Endothelial cell of umbilical vein (primary cell): ENCODE results near the gene ARHGAP15. TPM values are rescaled to one million over a fixed set of nuclear protein-coding genes. Genes with fewer than 3 reads are reported as not detected.

Source experiments
- BruUV-seq: library from RNA; stranded (reverse); fragments of 400-500 nt; replicated peaks from 2 replicates; lab custom pipeline; 2021; lab: Mats Ljungman, UMichigan
- CTCF ChIA-PET: fragments of 300-600, 350-600 bp; sonication (Branson Sonifier 250); formaldehyde crosslinking; loops from one replicate; lab custom pipeline; 2021; ENCODE audit warnings: antibody characterized with exemption, inconsistent platforms; lab: Charles Lee
- POLR2A ChIA-PET: fragments of 300-600, 350-600 bp; sonication (Branson Sonifier 250); formaldehyde crosslinking; loops from one replicate; lab custom pipeline; 2021; ENCODE audit warnings: antibody characterized with exemption, inconsistent platforms; lab: Charles Lee
- DNase-seq: peaks from one replicate; pipeline ENCODE4 v3.0.0-alpha.2; 2011; ENCODE audit warnings: low read depth, low spot score
- FAIRE-seq: peaks from 2 replicates; lab custom pipeline; 2011; peaks lifted over from hg19 to GRCh38; lab: Jason Lieb, UNC
- H2AFZ ChIP-seq: 2 replicates; pipeline ENCODE4 v1.6.0; 2012; ENCODE audit warnings: low read depth, low read length, control low read depth, inconsistent platforms
- H3K27ac ChIP-seq: 2 replicates; pipeline ENCODE4 v1.5.1; 2011; ENCODE audit warnings: low read depth, mild to moderate bottlenecking, control low read depth, low read length, moderate library complexity; ENCODE audit not compliant: insufficient read depth
- H3K27me3 ChIP-seq, 2 experiments: 2 replicates each; pipeline versions ENCODE4 v1.6.0 to v1.6.1; 2011; ENCODE audit warnings: low read length in 2 of 2, mixed read lengths in 1 of 2; ENCODE audit not compliant: control insufficient read depth in 2 of 2, insufficient read depth in 2 of 2
- H3K36me3 ChIP-seq, 2 experiments: 2 replicates in 1 of 2; 3 replicates in 1 of 2; pipeline ENCODE4 v1.5.1; 2011; ENCODE audit warnings: low read length in 2 of 2, mild to moderate bottlenecking in 1 of 2, moderate library complexity in 1 of 2; ENCODE audit not compliant: control insufficient read depth in 2 of 2, insufficient read depth in 2 of 2; ENCODE audit errors: extremely low read depth in 1 of 2
- H3K4me1 ChIP-seq: 3 replicates; pipeline ENCODE4 v1.5.1; 2011; ENCODE audit warnings: mild to moderate bottlenecking, low read length; ENCODE audit not compliant: control insufficient read depth, insufficient read depth; ENCODE audit errors: extremely low read depth
- H3K4me2 ChIP-seq: 2 replicates; pipeline ENCODE4 v1.6.1; 2011; ENCODE audit warnings: low read length, control low read depth, mixed read lengths; ENCODE audit not compliant: insufficient read depth
- H3K4me3 ChIP-seq, 3 experiments: fragments of 200-600 bp in 1 of 3; sonication (generic), shearing (Covaris generic) in 1 of 3; replicated peaks in 1 of 3; 2 replicates each; pipeline ENCODE4 v1.5.1; 2011 to 2016; ENCODE audit warnings: control low read depth in 3 of 3, low read length in 3 of 3, mild to moderate bottlenecking in 2 of 3, inconsistent platforms in 1 of 3, low read depth in 1 of 3, moderate library complexity in 1 of 3; ENCODE audit not compliant: insufficient read depth in 1 of 3
- H3K79me2 ChIP-seq: 2 replicates; pipeline ENCODE4 v1.6.0; 2012; ENCODE audit warnings: low read length, inconsistent platforms; ENCODE audit not compliant: control insufficient read depth, insufficient read depth
- H3K9ac ChIP-seq: replicated peaks from 2 replicates; pipeline ENCODE3; 2011; ENCODE audit warnings: low read length, control low read depth; ENCODE audit not compliant: insufficient read depth; ENCODE audit errors: extremely low read depth
- H3K9me1 ChIP-seq: replicated peaks from 3 replicates; pipeline ENCODE4 v1.6.0; 2011; ENCODE audit warnings: mild to moderate bottlenecking, low read length; ENCODE audit not compliant: control insufficient read depth, insufficient read depth; ENCODE audit errors: extremely low read depth
- H3K9me3 ChIP-seq: replicated peaks from 2 replicates; pipeline ENCODE4 v1.5.1; 2012; ENCODE audit warnings: low read length, inconsistent platforms; ENCODE audit not compliant: control insufficient read depth, insufficient read depth
- H4K20me1 ChIP-seq: replicated peaks from 2 replicates; pipeline ENCODE3; 2011; ENCODE audit warnings: mild to moderate bottlenecking, low read length; ENCODE audit not compliant: control insufficient read depth, insufficient read depth; ENCODE audit errors: extremely low read depth
- EZH2 ChIP-seq: IDR thresholded peaks from 2 replicates; pipeline ENCODE4 v1.6.1; 2012; ENCODE audit warnings: borderline replicate concordance, low read depth, mild to moderate bottlenecking, moderate library complexity, low read length, inconsistent platforms; ENCODE audit not compliant: severe bottlenecking
- FOS ChIP-seq: IDR thresholded peaks from 2 replicates; pipeline ENCODE4 v1.6.1; 2011; ENCODE audit warnings: mild to moderate bottlenecking, low read length, moderate library complexity, borderline replicate concordance; ENCODE audit not compliant: insufficient read depth
- GATA2 ChIP-seq: IDR thresholded peaks from 2 replicates; pipeline ENCODE4 v1.7.0; 2011; ENCODE audit warnings: low read depth, mild to moderate bottlenecking, moderate library complexity, mixed read lengths, low read length; ENCODE audit not compliant: insufficient read length, insufficient read depth
- JUN ChIP-seq: IDR thresholded peaks from 2 replicates; pipeline ENCODE4 v1.6.1; 2011; ENCODE audit warnings: borderline replicate concordance, low read depth; ENCODE audit not compliant: insufficient read length, insufficient read depth
- MYC ChIP-seq: IDR thresholded peaks from one replicate; pipeline ENCODE4 v1.6.1; 2011; ENCODE audit warnings: mild to moderate bottlenecking, low read depth, low read length
- POLR2A ChIP-seq: IDR thresholded peaks from 2 replicates; pipeline ENCODE4 v1.6.1; 2012; ENCODE audit warnings: low read depth, mild to moderate bottlenecking, control low read depth, low read length
- POLR2AphosphoS5 ChIP-seq: IDR thresholded peaks from 2 replicates; pipeline ENCODE4 v1.6.1; 2012; ENCODE audit warnings: low read depth, mild to moderate bottlenecking, control low read depth, low read length, moderate library complexity; ENCODE audit not compliant: insufficient read depth
- dilution Hi-C: fragments of 300-500 bp; cut with MboI; formaldehyde crosslinking; loops from one replicate; pipeline ENCODE4 v1.15.0; 2019; ENCODE audit warnings: low sequenced_read_pairs; ENCODE audit not compliant: extremely low pct_ligation_motif_present
- intact Hi-C: fragments of 100-400 bp; cut with micrococcal nuclease; formaldehyde crosslinking; loops from one replicate; pipeline ENCODE4 v1.10.0; 2022
- polyA plus RNA-seq, 4 experiments: library from polyadenylated mRNA; depleted of rRNA in 3 of 4; stranded (reverse) in 3 of 4; unstranded in 1 of 4; fragments of >200 nt; gene quantifications; 2 replicates each; pipeline versions ENCODE4 v1.2.1 to v1.2.3, GENCODE V29; 2011 to 2012; ENCODE audit warnings: missing spikeins in 1 of 4
- total RNA-seq: library from RNA; stranded (reverse); gene quantifications from 2 replicates; pipeline ENCODE4 v1.2.3, GENCODE V29; 2021
- TF ChIP-seq, protein P1 (sequence below), 2 donors: IDR thresholded peaks; 1 replicate in 1 of 2; 2 replicates in 1 of 2; pipeline ENCODE4 v1.5.1; 2011; ENCODE audit warnings: low read length in 2 of 2, mild to moderate bottlenecking in 2 of 2, moderate library complexity in 2 of 2, control low read depth in 1 of 2, inconsistent platforms in 1 of 2, low read depth in 1 of 2; ENCODE audit not compliant: insufficient read depth in 1 of 2; ENCODE audit errors: extremely low read depth in 1 of 2
- TF ChIP-seq, protein P2 (sequence below): IDR thresholded peaks from 2 replicates; pipeline ENCODE4 v1.6.1; 2011; ENCODE audit not compliant: insufficient read depth, insufficient read length

Gene ARHGAP15
- total and polyA plus RNA-seq, 2 donors (not counting 3 experiments of a cell fraction or from before 2014, with no cell fraction given) = not detected

- H3K4me2 ChIP-seq = no peak overlapping the region
- no peak overlapping the region for H3K4me3 ChIP-seq
- no peaks in the 10 kb centered on the region for H4K20me1 ChIP-seq
- no TSS peak for BruUV-seq
- no peaks in the 10 kb centered on the region for H3K36me3 ChIP-seq
- dilution Hi-C loops (no loop called here), intact Hi-C loops (no loop called here)
- H3K4me1 ChIP-seq = peaks cover 11% of the 10 kb centered on the region
- H3K9me3 ChIP-seq = no peaks in the 10 kb centered on the region
- no peak overlapping the region for H2AFZ ChIP-seq
- H3K27ac ChIP-seq = no peak overlapping the region
- no peaks in the 10 kb centered on the region for H3K79me2 ChIP-seq
- FAIRE-seq = no peak
- H3K9me1 ChIP-seq = no peaks in the 10 kb centered on the region
- no peak overlapping the region for H3K9ac ChIP-seq
- no peak for DNase-seq
- no peaks in the 10 kb centered on the region for H3K27me3 ChIP-seq
- CTCF ChIA-PET = interaction anchor here (1.5 kb wide), 1 partner anchor 11 kb away, joined by 3 read pairs; no protein-coding TSS in a partner anchor
- TF ChIP-seq GATA2 (no peak), FOS (no peak), POLR2AphosphoS5 (no peak), EZH2 (no peak), JUN (no peak), POLR2A (no peak), MYC (no peak)
- TF ChIP-seq, protein P1, sequence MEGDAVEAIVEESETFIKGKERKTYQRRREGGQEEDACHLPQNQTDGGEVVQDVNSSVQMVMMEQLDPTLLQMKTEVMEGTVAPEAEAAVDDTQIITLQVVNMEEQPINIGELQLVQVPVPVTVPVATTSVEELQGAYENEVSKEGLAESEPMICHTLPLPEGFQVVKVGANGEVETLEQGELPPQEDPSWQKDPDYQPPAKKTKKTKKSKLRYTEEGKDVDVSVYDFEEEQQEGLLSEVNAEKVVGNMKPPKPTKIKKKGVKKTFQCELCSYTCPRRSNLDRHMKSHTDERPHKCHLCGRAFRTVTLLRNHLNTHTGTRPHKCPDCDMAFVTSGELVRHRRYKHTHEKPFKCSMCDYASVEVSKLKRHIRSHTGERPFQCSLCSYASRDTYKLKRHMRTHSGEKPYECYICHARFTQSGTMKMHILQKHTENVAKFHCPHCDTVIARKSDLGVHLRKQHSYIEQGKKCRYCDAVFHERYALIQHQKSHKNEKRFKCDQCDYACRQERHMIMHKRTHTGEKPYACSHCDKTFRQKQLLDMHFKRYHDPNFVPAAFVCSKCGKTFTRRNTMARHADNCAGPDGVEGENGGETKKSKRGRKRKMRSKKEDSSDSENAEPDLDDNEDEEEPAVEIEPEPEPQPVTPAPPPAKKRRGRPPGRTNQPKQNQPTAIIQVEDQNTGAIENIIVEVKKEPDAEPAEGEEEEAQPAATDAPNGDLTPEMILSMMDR (IDR thresholded peaks at IDR 0.05; ENCODE audit: extremely low read depth in 1 of 2, insufficient read depth in 1 of 2, low read depth in 1 of 2, low read length in 2 of 2) = no peak
- TF ChIP-seq, protein P2, sequence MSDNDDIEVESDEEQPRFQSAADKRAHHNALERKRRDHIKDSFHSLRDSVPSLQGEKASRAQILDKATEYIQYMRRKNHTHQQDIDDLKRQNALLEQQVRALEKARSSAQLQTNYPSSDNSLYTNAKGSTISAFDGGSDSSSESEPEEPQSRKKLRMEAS = no peak
- POLR2A ChIA-PET = no interaction called here
Measured at GRCh38 chr2:143452817-143453451, 323.7 kb downstream of the ARHGAP15 start.
